T1000 (cell line): ENCODE data around the gene TNXB.
"Not testable (repeated sequence)": the region's sequence is repeated elsewhere in the genome, so short reads cannot be mapped to it uniquely, and the experiment has no call there.

Source experiments
- DNase-seq: peaks from one replicate; lab custom pipeline; 2025; ENCODE audit warnings: mixed read lengths; lab: John Stamatoyannopoulos, UW

TNXB gene

GRCh38 chr6:32083812-32084768 is 25.0 kb downstream of the TNXB start:
- no peak for DNase-seq

DNA sequence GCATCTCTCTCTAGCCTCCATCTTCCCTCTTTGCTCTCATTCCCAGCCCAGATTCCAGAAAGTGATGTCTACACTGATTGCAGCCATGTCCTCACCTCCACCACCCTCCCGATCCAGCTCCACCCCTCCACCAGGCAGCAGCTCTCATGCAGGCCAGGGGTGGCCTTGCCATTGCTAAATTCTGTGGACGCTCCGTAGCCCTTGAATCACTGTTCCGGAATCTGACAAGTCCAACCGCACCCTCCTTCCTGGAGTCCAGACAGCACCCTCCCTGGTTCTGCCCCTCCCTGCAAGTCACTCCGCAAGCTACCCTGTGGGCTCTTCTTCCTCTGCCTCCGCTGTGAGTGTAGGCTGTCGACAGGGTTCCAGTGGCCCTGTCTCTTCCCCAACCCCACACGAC is 26.2 kb downstream of the TNXB start:
- peak; percentile 74 for DNase-seq

DNA sequence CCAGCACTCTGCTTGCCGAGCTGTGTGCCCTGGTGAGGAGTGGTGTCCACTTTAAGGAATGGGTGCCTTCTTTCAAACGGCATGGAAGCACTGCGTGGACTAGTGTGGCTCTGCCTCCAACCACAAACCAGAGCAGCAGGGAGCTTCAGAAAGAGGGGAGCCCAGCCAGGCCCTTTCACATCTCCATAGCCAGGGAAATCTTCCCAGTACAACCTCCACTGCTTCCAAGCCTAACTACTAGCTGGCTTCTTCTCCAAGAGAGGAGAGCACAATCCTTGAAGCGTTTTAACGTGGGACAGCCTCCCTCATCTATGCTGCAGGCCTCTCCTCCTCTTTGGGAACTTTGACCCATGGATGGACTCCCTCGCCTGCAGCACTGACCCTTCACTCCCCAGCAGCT is 26.7 kb downstream of the TNXB start:
- DNase-seq: no peak

- DNase-seq: peak; percentile 62
Observed at GRCh38 chr6:32081168-32081990, 27.8 kb downstream of the TNXB start.

DNA sequence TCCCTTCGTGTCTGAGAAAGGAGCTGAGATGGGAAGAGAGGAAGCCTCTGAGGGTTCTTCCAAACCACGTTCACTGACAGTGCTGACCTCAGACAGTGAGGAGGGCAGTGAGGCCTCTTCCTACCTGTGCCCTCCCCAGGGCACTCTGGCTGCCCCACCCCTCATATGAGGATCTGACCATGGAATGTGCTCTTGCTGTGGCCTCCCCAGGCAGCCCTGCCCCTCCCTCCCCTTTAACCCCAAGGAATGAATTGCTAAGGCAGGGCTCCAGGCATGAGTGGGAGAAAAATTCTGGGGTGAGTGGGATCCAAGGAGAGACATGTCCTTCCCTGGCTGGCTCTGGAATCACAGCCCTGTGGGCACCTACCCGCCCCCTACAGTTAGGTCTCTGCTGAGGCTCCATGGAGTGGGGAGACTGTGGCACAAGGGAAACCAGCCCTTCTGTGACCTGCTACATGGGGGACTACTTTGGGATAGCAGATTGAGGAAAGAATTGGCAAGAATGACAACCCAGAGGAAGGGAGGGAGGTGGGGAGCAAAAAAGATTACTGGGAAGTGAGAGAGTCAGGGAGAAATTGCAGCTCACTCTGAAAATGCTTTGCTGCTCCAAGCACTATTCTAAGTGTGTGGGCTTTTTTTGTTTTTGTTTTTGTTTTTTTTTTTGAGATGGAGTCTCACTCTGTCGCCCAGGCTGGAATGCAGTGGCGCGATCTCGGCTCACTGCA is 29.4 kb downstream of the TNXB start:
- no peak for DNase-seq

DNA sequence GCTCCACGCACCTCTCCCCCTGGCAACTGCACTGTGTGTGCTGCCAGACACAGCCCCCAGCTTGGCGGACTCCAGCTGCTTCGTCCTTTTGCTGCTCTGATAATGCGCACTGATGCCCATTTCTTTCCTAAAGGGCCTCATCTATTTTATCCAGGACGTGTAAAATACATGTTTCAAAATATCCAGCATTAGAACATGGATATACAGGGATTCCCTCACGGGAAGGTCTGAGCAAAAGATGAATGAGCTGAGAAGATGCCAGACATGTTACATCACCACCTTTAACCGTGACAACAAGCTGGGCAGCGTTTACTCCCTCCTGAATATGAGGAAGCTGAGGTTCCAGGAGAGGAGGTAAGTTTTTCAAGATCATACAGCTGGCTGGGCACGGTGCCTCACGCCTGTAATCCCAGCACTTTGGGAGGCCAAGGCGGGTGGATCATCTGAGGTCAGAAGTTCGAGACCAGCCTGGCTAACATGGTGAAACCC is 32.8 kb downstream of the TNXB start:
- peak; percentile 51 for DNase-seq

DNA sequence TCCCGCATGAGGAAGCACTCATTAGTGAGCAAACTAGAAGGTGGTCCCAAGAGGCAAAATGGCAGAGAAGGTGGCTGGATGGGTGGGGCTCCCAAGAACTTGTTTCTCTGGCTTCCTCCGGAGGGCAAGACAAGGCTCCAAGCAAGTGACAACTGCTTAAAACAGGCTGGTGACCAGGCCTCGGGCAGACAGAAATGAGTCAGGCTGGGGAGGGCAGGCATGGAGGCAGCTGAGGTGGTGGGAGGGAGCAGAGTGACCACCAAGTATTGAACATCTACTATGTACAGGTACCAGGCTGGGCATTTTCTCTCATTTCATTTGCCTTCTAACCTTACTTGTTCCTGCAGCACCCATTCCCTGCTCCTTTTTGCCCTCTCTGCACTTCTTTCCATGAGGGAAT is 33.4 kb downstream of the TNXB start:
- no peak for DNase-seq

DNA sequence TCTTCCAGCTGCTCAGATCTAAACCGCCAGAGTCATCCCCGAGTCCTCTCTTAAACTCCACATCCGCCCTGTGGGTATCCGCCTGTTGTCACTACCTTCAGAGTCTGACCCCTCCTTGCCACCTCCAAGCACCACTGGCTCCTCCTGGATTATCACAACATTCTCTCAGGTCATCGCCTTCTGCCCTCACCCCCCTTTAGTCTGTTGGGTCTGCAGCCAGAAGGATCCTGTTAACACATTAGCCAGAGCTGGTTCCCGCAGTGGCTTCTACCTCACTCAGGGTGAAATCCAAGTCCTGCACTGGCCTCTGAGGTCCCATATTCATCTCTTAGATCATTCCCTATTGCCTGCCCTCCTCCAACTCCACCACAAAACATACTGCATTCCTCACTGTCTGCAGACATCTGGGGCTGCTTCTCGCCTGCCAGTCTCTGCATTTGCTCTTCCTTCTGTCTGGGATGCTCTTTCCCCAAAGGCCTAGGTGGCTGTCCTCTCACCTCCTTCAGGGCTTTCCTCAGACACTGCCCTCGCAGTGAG is 34.1 kb downstream of the TNXB start:
- DNase-seq: no peak

GRCh38 chr6:32073613-32074012 is 35.5 kb downstream of the TNXB start:
- no peak for DNase-seq

DNA sequence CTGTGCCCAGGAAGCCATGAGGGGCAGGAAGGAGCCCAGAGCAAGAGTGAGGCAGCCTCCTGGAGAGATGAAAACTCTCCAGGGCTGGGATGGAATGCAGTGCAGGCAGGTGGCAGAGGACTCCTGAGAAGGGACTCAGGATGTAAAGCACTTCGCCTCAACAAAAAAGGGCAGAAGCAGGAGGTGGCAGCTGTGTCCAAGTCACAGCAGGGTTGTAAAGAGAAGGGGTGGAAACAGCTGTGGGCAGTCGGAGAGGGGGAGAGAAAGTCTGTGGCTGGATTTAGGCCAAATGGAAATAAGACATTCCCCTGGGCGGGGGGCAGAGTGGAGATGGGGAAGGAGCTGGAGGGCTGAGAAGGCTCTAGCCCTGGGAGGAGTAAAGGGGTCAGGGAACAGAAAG is 36.0 kb downstream of the TNXB start:
- no peak for DNase-seq

DNA sequence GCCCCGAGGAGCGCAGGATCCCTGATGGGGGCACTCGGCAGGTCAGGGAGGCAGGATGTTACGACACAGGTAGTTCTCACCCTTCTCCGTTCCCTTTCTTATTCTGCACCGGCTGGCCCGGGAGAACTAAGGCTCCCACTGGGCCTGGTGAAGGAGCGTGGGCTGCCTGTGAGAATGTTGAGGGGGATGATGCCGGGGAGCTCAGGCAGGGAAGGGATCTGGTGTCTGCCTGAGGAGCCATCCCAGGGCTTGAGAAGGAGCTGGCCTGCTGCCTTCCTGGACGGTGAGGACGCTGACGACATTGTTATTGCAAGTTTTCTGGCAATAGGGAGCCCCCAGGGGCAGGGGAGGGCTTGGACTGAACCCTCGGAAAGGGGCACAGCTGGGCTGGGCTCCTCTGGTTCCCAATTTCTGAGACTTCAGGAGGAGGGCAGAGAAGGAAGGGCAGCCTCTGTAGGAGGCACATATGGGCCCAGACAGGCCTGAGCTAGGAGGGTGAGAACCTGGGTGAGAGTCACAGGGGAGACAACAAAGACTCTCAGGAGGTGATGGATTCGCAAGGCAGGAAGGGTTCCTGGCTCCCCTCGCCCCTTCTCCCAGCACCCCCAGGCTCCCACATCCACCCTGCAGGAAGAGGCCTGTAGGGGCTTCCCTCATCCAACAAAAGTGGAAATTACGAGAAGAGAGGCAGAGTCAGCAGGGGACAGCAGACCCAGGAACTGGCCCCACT is 38.2 kb downstream of the TNXB start:
- no peak for DNase-seq

GRCh38 chr6:32069878-32070515 is 39.1 kb downstream of the TNXB start:
- DNase-seq: no peak

GRCh38 chr6:32069460-32069859 is 39.7 kb downstream of the TNXB start:
- DNase-seq: no peak

- DNase-seq: no peak
Observed at GRCh38 chr6:32068867-32069266, 40.3 kb downstream of the TNXB start.

DNA sequence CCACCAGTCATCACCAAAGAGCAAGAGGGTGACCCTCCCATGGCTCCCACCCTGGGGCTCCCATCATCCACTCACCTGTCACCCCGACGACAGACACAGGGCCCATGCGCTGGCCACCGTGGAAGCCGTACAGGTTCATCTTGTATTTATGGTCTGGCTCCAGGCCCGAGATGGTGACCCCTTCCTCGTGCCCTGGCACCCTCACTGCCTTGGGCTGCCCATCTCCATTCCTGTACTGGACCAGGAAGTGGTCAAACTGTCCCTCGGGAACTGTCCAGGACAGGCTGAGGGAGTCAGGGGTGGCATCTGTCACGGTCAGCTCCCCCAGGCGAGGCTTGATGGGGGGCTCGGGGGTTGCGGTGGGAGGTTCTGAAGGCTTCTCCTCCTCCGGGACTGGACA is 40.8 kb downstream of the TNXB start:
- DNase-seq: not testable (repeated sequence)

DNA sequence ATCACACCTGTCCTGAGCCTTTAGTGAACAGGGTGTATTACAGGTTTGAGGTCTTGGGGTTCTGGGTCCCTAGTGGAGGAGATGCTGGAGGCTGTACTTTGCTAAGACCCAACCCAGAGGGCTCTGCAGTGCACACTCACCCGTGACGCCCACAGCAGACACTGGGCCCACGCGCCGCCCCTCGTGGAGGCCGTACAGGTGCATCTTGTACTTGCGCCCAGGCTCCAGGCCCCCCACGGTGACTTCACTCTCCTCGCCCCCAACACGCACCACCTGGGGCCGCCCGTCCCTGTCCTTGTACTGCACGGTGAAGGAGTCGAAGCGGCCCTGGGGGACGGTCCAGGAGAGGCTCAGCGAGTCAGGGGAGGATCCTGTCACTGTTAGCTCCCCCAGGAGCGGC is 41.6 kb downstream of the TNXB start:
- DNase-seq: not testable (repeated sequence)

- DNase-seq: no peak
Observed at GRCh38 chr6:32064706-32065105, 44.4 kb downstream of the TNXB start.

DNA sequence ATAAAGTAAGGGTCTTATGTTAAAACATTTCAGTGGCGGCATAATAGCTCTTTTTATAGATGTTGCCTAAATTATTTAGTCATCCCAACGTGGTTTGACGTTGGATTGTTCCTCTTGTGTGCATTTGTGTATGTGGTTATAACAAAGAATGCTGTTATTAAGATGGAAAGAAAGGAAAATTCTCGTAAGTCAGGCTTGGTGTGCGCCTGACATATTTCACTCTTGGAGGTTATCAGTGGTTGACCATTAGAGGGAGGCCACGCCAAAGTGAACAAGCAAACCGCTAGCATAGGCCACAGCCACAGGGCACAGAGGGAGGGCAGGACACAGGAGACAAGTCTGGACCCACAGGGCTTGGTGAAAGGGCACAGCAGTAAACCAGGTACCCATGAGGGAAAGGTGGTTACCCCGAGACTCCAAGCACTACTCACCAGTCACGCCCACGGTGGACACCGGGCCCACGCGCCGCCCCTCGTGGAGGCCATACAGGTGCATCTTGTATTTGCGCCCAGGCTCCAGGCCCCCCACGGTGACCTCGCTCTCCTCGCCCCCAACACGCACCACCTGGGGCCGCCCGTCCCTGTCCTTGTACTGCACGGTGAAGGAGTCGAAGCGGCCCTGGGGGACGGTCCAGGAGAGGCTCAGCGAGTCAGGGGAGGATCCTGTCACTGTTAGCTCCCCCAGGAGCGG is 48.0 kb downstream of the TNXB start:
- no peak for DNase-seq

DNA sequence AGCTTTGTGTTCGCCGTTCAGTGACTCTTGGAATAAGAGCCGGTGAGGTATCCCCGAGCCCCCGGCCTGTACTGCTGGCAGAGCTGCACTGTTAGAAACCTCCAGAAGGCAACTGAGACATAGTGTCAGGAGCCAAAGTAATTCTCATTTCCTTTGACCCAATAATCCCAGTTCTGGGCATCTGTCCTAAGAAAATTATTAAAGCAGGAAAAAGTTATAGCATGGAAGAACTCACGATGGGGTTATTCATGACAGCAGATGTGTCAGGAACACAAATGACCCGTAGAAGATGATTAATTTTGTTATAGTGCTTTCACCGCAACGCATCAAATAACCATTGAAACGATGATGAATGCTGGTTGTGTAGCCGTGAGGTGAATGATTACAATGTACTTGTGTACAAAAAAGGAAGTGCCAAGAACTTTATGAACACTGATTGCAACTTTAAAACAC is 50.6 kb downstream of the TNXB start:
- no peak for DNase-seq

DNA sequence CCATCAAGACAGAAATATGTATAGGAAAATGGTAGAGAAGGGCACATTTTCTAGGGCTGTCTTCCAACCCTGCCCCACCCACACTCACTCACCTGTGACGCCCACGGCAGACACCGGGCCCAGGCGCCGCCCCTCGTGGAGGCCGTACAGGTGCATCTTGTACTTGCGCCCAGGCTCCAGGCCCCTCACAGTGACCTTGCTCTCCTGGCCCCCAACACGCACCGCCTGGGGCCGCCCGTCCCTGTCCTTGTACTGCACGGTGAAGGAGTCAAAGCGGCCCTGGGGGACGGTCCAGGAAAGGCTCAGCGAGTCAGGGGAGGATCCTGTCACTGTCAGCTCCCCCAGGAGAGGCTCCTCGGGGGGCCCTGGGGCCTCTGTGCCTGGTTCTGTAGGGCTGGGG is 51.2 kb downstream of the TNXB start:
- no peak for DNase-seq
